ENCODE measurements around the gene TMEM259. TPM values are rescaled to one million over a fixed set of nuclear protein-coding genes. Genes with fewer than 3 reads are reported as not detected.
A peak's percentile ranks its signal among the peaks of the same experiment; 100 is the strongest.

TMEM259 gene
- total and polyA plus RNA-seq, 3 donors from 2014 or later = 164 to 405 (median 339) TPM

- WGBS, 2 donors = 30 to 51% methylated on average over 4 to 18 of the region's 18 CpGs
- no peaks in the 10 kb centered on the region for H3K9me3 ChIP-seq
- H3K4me3 ChIP-seq = peak overlapping the region; percentile 86 to 90
- peak overlapping the region in 1 of 2 donors; percentile 97 for H3K27ac ChIP-seq
- no peaks in the 10 kb centered on the region for H3K27me3 ChIP-seq
- no peak for DNase-seq
- no peaks in the 10 kb centered on the region for H3K36me3 ChIP-seq (ENCODE audit: low read depth, missing control alignments)
- H3K4me1 ChIP-seq = peaks cover 59% of the 10 kb centered on the region
- intact Hi-C loops (cut with DNase I; ENCODE audit: low total_unique reads) = no loop called here
- TF ChIP-seq CTCF (IDR thresholded peaks at IDR 0.05) (no peak), POLR2A (IDR thresholded peaks at IDR 0.05) (no peak)
These were observed 1.3 kb downstream of the TMEM259 start for GRCh38 chr19:1019616-1019961.

DNA sequence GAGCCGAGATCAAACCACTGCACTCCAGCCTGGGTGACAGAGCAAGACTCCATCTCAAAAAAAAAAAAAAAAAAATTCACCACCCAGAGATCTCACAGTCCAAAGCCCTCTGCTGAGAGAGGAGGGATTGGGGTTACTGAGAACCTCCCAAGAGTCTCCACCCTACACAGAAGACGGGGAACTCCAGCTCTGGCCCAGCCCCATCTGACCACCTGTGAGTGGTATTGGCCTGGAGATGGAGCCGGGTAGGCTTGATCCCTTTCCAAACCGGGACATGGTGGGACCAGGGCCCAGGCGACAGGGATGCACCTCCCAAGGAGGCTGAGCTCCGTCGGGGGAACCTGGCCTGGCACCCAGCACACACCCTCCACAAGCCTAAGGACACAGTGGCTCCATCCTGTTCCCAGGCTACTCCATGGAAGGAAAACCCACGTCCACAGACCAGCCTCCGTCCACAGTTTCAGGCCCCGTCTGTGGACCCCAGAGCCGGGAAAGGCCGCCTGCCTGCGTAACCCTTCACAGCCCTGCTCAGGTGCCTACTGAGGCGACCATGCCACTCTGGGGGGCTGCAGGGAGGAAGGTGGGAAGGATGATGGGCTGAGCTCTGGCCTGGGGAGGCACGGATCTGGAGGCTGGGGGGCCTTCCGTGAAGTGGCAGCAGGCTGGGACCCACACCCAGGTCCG is 1.8 kb downstream of the TMEM259 start:
- Histone ChIP-seq H3K9me3 (no peaks in the 10 kb centered on the region), H3K27me3 (no peaks in the 10 kb centered on the region), H3K4me3 (peak overlapping the region in 1 of 2 donors; percentile 90), H3K4me1 (peaks cover 59% of the 10 kb centered on the region), H3K27ac (no peak overlapping the region), H3K36me3 (ENCODE audit: low read depth, missing control alignments) (no peaks in the 10 kb centered on the region)
- WGBS, 2 donors = 32 to 46% methylated on average over 2 to 17 of the region's 17 CpGs
- intact Hi-C loops (cut with DNase I; ENCODE audit: low total_unique reads) = no loop called here
- TF ChIP-seq CTCF (IDR thresholded peaks at IDR 0.05) = no peak
- no peak for TF ChIP-seq POLR2A (IDR thresholded peaks at IDR 0.05)
- DNase-seq = no peak

GRCh38 chr19:1018393-1018792 is 2.5 kb downstream of the TMEM259 start:
- TF ChIP-seq POLR2A (IDR thresholded peaks at IDR 0.05) (no peak), CTCF (IDR thresholded peaks at IDR 0.05) (no peak)
- no peak overlapping the region for H3K4me3 ChIP-seq
- intact Hi-C loops (cut with DNase I; ENCODE audit: low total_unique reads) = no loop called here
- no peak for DNase-seq
- 48 to 62% methylated on average over 5 of the region's 5 CpGs for WGBS, 2 donors
- H3K36me3 ChIP-seq (ENCODE audit: low read depth, missing control alignments) = no peaks in the 10 kb centered on the region
- H3K27me3 ChIP-seq = no peaks in the 10 kb centered on the region
- H3K9me3 ChIP-seq = no peaks in the 10 kb centered on the region
- H3K4me1 ChIP-seq = peaks cover 59% of the 10 kb centered on the region
- no peak overlapping the region for H3K27ac ChIP-seq

DNA sequence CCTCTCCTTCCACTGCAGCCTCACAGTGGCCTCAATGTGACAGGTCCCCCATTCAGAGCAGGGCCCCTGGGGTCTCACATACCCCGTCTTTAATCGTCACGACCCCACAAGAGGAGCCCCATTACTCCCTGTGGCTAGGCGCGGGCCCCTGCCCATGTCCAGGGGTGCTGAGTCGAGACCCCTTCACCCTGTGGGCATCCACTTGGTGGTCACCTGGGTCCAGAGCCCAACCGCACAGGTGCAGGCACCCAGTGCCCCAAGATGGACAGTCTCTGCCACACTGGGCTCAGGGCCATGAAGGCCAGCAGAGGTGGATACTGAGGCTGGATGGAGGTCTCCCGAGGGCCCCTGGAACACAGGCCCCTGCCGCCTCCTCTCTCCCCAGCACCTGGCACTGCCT is 3.0 kb downstream of the TMEM259 start:
- 90 to 94% methylated on average over 5 to 9 of the region's 9 CpGs for WGBS, 2 donors
- intact Hi-C loops (cut with DNase I; ENCODE audit: low total_unique reads) = no loop called here
- Histone ChIP-seq H3K36me3 (ENCODE audit: low read depth, missing control alignments) (no peaks in the 10 kb centered on the region), H3K9me3 (no peaks in the 10 kb centered on the region), H3K4me1 (peaks cover 55% of the 10 kb centered on the region), H3K4me3 (no peak overlapping the region), H3K27ac (no peak overlapping the region), H3K27me3 (no peaks in the 10 kb centered on the region)
- no peak for DNase-seq
- no peak for TF ChIP-seq POLR2A (IDR thresholded peaks at IDR 0.05)

DNA sequence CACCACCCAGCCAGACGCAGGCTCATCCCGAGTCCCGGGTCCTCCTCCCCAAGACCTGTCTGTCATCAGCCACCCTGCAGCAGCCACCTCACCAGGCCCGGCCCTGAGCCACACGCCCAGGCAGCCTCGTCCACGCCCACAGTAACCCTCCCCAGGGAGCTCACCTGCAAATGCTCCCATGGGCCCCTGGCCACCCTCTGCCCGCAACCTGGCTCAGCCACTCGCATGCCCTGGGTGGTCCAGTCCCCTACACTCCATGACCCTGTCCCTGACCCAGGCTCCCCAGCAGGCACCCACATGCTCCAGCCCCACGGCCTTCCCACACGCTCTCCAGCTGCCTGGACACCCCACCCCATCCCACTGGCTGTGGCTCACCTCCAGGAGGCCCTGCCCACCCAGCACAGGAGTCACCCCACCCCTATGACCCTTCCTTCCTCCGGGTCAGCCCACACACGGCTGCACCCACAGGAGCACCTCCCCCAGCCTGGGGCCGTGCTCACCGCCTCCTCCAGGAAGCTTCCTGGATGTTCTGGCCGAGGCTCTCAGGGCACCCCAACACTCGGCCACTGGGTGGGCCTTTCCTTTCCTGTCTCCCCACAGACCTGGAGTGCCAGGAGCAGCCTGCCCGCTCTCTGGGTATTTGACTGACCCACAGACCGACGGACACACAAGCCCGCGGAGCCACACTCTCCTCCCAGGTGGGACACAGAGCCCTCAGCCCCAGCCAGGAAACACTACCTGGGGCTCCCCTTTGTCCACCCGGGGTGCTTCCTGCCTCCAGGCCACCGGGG is 3.6 kb downstream of the TMEM259 start:
- peak overlapping the region in 1 of 2 donors; percentile 19 for H3K27ac ChIP-seq

More for the DNA sequence above, 3.6 kb downstream of the TMEM259 start:
- Histone ChIP-seq H3K4me1 (peaks cover 52% of the 10 kb centered on the region), H3K36me3 (ENCODE audit: low read depth, missing control alignments) (no peaks in the 10 kb centered on the region), H3K27me3 (no peaks in the 10 kb centered on the region), H3K9me3 (no peaks in the 10 kb centered on the region), H3K4me3 (no peak overlapping the region)
- whole genome bisulfite sequencing, 2 donors = 55 to 81% methylated on average over 20 to 24 of the region's 24 CpGs
- no peak for DNase-seq
- intact Hi-C loops (cut with DNase I; ENCODE audit: low total_unique reads) = no loop called here
- TF ChIP-seq POLR2A (IDR thresholded peaks at IDR 0.05) (no peak), CTCF (IDR thresholded peaks at IDR 0.05) (no peak)
